SH-SY5Y (cell line): ENCODE measurements around the gene EFCAB11.

ENCODE experiments used
- GATA2 ChIP-seq: IDR thresholded peaks from 2 replicates; pipeline ENCODE4 v1.6.1; 2011; ENCODE audit warnings: mild to moderate bottlenecking, low read depth, low read length
- GATA3 ChIP-seq: IDR thresholded peaks from 2 replicates; pipeline ENCODE4 v1.6.1; 2011; ENCODE audit warnings: low read depth, mild to moderate bottlenecking, low read length, moderate library complexity

The EFCAB11 gene

DNA sequence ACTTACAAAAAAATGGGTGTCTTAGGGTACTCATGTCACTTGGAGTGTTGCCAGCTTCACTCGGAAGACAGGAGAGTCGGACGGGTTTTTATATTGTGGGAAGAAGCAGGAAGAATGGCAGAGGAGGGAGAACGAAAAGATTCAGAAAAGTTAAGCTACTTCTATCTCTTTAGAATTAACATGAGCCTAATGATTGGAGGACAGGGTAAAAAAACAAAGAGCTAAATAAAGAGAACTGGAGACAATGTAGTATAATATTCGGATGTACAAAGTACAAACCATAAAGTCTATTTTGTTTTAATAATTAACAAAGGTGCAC, 43.9 kb downstream of the EFCAB11 start:
- TF ChIP-seq GATA3 (no peak), GATA2 (no peak)

DNA sequence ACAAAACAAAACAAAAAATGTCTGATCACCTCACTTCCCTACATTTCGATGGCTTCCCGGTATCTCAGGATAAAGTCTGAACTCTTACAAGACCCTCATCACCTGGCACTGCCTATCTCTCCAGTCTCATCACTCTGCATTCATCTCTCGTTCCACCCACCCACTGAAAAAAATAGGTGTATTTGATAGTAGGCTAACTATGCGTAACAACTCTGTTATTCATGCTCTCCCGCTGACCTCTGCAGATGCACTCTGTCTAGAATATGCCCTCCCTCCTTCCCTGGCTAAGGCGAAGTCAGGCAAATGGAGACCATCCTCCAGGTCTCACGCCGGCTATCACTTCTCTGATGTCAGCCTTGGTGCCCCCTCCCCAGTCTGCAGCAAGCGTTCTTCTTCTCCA, 44.9 kb downstream of the EFCAB11 start:
- TF ChIP-seq GATA3 (no peak), GATA2 (no peak)

DNA sequence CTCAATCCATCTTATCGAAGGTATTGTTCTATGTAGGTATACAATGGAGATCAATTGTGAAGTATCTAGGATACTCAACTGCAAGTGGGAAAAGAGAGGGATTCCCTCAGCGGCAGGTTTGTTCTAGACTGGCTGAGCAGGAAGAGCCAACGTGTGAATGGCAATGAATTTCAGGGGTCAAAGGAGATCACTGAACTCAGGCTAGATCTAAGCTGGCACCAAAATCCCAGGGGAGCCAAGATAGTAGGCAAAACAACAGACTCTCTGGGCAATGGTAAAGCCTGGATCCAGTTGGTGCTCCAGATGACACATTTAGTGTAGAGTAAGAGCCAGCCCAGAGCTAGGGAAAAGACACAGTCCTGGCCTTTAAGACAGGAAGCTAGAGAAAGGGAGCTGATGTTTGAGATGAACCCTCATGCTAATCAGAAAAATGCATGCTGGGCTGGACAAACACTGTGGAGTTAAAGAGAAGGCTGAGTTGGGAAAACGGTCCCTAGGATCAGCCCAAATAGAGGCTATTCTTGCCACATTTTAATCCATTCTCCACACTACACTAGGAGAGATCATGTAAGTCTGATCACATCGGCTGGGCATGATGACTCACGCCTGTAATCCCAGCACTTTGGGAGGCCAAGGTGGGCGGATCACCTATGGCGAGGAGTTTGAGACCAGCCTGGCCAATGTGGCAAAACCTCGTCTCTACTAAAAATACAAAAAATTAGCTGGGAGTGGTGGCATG, 45.6 kb downstream of the EFCAB11 start:
- TF ChIP-seq GATA3: no peak
- TF ChIP-seq GATA2: no peak

DNA sequence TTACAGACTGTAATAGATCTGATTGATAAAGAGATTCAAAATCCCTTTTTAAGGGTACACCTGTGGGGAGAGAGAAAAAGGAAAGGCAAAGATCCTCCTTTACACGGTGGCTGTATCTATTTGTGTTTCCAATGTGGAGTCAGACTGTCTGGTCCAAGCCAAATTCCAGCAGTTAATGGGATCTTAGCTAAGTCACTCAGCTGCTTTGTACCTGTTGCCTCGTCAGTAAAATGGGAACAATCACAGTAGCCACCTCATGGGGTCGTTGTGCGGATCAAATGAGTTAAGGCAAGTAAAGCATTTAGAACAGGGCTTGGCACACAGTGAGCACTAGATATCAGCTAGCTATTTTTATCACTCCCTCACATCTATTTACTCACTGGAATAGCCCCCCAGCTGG, 46.9 kb downstream of the EFCAB11 start:
- TF ChIP-seq GATA3 (no peak), GATA2 (no peak)

DNA sequence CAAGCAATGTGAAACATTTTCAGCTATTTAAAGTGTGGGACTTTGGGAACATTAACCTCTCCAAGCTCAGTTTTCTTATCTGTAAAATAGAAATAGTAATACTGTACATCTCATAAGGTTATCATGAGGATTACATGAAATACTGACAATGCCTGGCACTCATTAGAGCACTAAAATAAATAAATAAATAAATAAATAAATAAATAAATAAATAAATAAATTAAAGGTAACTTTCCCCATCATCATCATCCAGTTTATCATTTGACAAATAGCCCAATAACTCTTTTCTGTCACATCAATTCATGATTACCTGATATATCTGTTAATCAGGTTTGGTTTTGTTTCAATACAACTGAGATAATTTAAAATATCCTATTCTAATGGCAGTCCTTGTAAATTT, 48.5 kb downstream of the EFCAB11 start:
- TF ChIP-seq GATA3 (no peak), GATA2 (no peak)

DNA sequence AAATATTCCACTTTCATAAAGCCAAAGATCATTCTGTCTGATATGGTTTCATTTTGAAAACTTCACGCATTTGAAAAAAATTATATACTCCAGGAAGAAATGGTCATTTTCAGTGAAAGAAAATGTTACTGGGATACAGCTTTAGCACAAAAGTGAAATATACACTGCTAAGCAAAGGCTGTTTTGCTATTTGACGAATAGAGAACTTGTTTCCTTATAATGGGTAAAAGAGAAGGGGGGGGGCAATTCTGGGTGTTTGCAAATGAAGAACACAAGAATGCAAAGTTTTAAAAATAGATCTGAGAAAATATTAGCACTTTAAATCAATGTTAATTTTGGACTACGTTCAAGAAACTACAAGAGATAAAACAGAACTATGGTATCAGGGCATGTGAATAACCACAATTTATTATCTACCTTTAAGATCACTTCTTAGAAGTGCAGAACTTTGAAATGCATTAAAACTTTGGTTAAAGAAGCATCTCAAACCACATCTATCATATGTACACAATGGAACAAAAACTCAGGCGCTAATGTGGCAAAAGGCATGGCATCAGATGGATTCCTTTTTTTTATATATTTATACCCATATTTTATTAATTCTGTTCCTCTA, 51.1 kb downstream of the EFCAB11 start:
- no peak for TF ChIP-seq GATA2
- TF ChIP-seq GATA3: 0 out of 2 replicates have a peak, but pooled peaks have one; percentile 17

DNA sequence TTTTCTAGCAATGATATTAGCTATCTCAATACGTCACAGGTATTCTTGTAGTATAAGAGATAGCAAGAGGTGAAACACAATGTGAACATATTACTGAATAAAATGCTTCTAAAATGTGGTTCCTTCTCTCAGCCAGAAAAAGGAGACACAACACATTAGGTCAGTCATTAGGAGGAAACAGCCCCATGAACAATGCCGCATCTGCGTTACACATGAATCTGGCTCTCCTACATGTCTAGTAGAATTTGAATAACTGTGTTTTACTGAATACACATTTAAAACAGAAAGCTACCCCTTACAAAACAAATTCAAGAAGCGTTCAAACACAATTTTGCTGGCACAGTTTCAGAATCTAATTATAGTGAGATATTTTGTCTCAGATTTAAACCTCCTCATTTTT, 51.6 kb downstream of the EFCAB11 start:
- TF ChIP-seq GATA3: no peak
- no peak for TF ChIP-seq GATA2

DNA sequence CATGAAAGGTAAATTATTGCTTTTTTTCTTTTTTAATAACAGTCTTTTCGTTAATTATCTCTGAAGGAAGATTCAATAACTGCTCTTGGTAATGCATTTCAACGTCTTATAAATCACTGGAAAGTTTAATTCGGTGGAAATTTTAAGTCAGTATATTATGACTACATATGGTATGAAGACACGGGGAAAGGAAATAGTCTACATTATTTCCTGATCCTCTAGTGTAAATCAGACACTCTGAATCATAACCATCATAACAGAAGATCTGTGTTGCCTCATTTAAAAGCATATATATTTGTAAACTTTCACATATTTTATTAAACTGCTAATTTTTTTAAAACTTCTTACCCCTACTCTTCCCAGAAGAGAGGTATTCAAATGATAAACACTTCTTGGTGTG, 53.7 kb downstream of the EFCAB11 start:
- TF ChIP-seq GATA2 (no peak), GATA3 (no peak)

DNA sequence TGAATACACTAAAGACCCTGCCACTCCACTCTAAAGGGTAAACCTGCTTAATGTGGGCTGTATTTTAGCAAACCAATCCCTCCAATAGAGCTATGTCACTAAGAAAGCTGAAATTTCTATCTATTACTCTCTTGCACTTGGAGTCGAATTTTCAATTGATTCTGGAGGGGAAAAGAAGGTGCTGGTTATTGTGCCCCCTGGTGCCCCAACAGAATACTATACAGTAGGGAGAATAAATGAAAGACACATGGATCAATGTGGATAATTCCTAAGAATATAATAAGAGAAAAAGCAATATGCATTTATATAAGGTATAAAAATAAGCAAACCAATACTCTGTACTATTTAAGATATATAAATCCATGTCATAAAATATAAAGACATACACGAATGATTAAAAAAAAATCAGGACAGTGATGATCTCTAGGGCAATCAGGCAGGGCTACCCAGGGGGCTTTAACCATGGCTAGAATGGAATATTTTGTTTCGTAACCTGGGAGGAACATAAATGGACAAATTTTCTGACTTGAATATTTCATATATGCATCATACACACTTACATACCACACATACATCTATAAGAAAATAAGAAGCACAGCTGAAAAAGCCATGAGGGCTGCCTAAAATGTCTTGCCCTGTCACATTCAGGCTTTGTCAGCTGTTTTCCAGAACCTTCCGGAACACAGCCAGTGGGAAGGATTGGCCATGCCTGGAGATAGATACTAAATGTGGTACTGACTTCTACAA, 54.4 kb downstream of the EFCAB11 start:
- TF ChIP-seq GATA2 (no peak), GATA3 (no peak)

DNA sequence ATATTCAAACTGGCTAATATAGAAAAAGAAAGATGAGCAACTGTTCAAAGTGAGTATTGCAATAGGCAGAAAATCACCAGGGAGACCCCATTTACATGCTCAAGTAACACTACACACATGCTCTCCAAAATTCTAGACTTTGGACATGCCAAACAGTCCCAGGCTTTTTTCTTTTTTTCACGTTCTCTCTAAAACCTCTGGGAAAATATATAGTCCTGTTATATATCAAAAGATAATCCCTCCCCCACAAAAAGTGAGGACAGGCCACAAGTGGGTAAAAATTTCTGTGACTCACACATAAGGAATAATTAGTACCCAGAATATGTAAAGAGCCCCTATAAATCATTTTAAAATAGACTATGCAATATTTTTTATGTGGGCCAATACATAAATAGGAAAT, 55.2 kb downstream of the EFCAB11 start:
- TF ChIP-seq GATA3 (no peak), GATA2 (no peak)

DNA sequence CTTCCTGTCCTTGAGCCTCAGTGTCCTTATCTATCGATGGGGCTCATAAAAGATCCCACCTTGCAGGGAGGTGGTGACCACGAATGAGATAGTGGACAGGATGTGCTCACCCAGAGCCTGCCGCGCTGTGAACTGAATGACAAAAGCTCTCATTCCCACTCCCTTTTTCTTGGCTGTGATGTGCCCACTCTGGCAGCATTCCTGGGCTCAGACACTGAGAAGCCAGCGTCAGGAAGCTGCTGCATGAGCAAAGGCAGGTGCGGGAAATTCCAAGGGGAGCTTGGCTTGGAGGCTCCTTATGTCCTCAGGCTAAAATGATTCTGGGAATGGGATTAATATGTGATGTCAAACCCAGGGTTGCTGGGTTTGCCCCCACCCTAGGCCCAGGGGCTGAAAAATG, 61.6 kb downstream of the EFCAB11 start:
- TF ChIP-seq GATA2 (no peak), GATA3 (no peak)

DNA sequence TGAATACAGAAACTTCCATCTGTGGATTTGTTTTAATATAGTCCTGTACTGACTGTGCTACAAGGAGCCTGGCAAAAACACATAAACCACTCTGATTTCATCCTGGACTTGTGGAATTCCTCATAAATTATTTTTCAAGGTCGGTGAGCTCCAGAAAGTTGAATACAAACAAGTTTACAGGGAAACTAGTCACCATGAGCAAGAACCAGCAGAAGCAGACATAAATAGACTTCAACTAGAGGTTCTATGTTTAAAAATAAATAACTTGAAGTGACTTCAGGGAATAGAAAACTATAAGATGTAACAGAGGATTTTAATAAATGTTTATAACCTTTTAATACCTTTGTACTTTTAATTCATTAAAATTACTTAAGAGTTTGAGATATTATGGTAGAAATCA, 63.5 kb downstream of the EFCAB11 start:
- TF ChIP-seq GATA2 (no peak), GATA3 (no peak)

DNA sequence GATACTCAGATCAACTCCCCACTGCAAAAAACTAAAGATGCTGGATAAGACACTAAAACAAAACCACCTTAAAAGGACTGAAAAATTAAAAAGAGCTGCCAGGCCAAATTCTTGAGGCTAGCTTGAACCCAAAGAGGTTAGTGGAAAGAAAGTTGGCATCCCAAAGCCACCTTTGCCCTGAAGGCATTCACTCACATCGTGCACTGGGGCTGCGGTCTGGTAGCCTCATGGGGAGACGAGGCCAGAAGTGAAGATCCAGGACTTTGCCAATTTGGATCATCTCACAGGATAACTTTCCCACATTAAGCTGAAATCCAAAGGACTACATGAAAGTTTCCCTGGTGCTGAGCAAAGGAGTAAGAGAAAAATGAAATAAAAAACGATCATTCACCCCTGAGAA, 63.9 kb downstream of the EFCAB11 start:
- TF ChIP-seq GATA2 (no peak), GATA3 (no peak)

DNA sequence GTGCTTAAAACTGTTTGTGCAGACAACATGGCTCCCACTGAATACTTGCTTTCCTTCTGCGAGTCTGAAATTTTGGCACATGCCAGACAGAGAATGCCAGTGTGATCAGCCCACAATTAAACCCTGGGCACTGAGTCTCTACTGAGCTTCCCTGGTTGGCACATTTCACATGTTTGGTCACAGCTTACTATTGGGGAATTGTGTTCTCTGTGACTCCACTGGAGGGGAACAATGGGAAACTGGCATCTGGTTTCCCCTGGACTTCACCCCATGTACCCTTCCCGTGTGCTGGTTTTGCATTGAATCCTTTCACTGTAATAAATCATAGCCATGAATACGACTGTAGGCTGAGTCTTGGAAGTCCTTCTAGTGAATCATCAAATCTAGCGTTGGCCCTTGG, 64.9 kb downstream of the EFCAB11 start:
- TF ChIP-seq GATA3 (no peak), GATA2 (no peak)

DNA sequence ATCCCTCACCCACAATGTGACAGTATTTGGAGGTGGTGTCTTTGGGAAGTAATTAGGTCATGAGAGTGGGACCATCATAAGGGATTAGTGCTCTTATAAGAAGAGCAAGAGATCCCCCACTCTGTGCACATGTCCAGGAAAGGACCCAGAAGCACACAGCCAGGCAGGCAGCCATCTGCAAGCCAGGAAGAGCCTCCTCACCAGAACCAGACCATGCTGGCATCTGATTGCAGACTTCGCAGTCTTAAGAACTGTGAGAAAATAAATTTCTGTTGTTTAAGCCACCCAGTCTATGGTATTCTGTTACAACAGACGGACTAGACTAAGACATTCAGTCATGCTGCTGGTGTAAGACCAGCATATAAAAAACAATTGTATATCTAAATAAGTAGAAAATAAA, 69.8 kb downstream of the EFCAB11 start:
- TF ChIP-seq GATA2 (no peak), GATA3 (no peak)

DNA sequence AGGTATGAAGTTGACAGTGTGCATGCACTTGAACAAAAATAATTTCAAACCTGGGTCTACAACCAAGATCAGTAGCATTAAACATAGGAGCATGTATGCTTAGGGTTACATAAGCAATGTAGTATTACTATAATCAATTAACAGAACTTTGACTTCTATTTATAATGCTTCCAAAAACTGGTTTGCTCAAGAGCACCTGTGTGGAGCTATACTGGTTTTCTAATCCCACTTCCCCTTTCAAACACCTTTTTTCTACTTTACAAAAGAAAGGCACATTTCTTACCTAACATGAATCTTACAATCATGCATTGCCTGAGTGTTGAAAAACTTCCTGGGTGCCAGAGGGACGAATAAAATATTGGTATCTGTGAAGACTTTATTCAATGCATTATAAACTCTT, 72.7 kb downstream of the EFCAB11 start:
- TF ChIP-seq GATA3: no peak
- TF ChIP-seq GATA2: no peak
